HG03432 (cell line): ENCODE data around the gene RABIF.
"Not testable (repeated sequence)": the region's sequence is repeated elsewhere in the genome, so short reads cannot be mapped to it uniquely, and the experiment has no call there.

Source experiments
- ATAC-seq: cut with Tn5 transposase; IDR thresholded peaks from one replicate; pipeline ENCODE4 v1.9.1; 2021; ENCODE audit warnings: mild to moderate bottlenecking, moderate library complexity; ENCODE audit not compliant: unreplicated experiment

The RABIF gene

GRCh38 chr1:202888531-202889360 is at the start of gene RABIF:
Gene RABIF (minus strand): TSS chr1:202889149. CDS start chr1:202889098, 51 bp downstream.
- ATAC-seq, result peak; percentile 94

GRCh38 chr1:202938287-202938925 is 49.5 kb upstream of the RABIF start:
- no peak for ATAC-seq

- ATAC-seq, result not testable (repeated sequence)
Measured at GRCh38 chr1:202936409-202936808, 47.5 kb upstream of the RABIF start.

GRCh38 chr1:202935844-202936243 is 46.9 kb upstream of the RABIF start:
- ATAC-seq, result no peak

DNA sequence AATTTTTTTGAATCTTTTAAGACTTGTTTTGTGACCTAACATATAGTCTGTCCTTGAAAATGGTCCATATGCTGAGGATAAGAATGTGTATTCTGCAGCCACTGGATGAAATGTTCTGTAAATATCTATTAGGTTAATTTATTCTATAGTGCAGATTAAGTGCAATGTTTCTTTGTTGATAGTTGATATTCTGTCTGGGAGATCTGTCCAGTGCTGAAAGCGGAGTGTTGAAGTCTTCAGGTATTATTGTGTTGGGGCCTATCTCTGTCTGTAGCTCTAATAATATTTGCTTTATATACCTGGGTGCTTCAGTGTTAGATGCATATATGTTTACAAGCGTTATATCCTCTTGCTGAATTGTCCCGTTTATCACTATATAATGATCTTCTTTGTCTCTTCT is 45.8 kb upstream of the RABIF start:
- no peak for ATAC-seq

DNA sequence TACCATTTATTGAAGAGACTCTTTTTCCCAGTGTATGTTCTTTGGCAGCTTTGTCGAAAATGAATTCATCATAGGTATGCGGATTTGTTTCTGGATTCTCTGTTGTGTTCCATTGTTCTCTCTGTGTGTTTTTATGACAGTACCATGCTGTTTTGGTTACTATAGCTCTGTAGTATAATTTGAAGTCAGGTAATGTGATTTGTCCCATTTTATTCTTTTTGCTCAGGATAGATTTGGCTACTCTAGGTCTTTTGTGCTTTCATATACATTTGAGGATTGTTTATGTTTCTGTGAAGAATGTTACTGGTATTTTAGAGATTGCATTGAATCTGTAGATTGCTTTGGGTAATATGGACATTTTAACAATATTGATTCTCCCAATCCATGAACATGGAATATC is 43.5 kb upstream of the RABIF start:
- ATAC-seq, result no peak

GRCh38 chr1:202926581-202927491 is 37.9 kb upstream of the RABIF start, which contains the start of gene KLHL12:
Gene KLHL12 (minus strand): TSS chr1:202927234. CDS start chr1:202925162, 2,072 bp downstream.
- peak; percentile 95 for ATAC-seq

DNA sequence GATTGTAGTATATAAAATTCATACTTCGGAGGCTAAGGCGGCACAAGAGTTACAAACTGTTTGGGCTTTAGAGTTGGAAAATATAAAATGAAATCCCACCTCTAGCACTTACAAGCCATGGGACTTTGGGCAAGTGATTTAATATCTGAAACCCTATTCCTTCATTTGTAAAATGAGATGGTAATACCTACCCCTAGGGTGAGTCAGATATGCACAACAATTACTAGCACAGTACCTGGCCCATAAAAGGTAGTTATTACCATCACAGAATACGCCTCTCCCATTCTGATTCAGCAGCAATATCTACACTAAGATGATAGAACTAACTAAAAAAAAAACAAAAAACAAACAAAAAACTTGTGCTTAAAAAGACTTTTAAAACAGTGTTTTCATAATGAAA is 34.6 kb upstream of the RABIF start:
- ATAC-seq, result no peak

DNA sequence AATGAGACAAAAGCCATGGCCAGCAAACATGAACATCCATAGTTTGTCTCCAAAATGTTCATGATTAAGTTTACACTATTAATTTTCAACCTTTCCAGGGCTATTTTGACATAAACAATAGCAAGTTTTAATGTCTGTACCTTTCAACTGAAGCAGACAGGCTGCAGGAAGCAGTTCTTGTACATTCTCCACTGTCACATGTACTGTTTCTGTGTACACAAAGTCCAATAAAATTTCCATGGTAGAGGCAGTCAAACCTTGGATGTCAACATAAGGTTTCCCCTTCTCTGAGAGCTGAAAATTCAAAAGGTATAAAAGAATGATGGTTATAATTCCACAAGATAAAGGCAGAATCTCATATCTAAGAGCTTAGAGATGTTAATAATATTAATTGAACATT is 30.7 kb upstream of the RABIF start:
- ATAC-seq, result no peak

- ATAC-seq, result no peak
Measured at GRCh38 chr1:202915146-202915545, 26.2 kb upstream of the RABIF start.

- not testable (repeated sequence) for ATAC-seq
Measured at GRCh38 chr1:202912476-202912875, 23.5 kb upstream of the RABIF start.

DNA sequence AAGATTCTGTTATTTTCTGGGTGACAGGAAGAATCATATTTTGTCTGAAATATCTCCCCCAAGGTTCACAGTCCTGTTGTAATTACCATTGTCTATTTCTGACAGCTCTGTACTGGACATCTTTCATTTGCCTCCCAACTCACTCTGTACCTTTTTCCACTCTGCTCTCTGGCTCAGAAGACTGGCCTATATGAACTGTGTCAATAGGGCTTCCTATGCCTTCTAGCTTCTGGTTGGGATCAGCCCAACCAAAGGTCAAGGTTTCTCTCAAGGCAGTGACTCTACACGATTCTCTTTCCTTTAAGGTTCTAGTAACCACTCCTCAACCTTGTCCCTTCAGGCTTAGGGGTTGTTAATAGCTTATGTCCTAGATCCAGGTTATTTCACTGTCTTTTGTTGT is 20.5 kb upstream of the RABIF start:
- no peak for ATAC-seq

DNA sequence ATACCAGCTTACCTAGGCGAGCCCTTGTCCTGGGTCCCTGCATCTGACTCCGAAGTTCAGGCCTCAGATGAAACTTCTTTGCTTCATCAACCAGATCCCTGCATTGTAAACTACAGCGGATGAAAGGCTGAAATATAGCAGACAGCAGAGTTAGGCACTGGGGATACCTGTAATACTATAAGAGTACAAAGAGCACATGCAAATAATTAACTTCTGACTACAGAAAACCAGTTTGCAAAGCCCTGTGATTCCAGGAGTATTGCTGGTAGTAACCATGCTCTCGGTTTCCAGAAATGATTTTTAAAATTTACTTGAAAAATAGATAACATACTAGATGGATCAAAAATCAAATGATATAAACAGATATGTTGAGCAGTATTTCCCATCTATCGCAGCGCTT is 20.0 kb upstream of the RABIF start:
- ATAC-seq, result no peak

GRCh38 chr1:202905331-202905730 is 16.4 kb upstream of the RABIF start:
- ATAC-seq, result no peak

- not testable (repeated sequence) for ATAC-seq
Measured at GRCh38 chr1:202903808-202904207, 14.9 kb upstream of the RABIF start.

DNA sequence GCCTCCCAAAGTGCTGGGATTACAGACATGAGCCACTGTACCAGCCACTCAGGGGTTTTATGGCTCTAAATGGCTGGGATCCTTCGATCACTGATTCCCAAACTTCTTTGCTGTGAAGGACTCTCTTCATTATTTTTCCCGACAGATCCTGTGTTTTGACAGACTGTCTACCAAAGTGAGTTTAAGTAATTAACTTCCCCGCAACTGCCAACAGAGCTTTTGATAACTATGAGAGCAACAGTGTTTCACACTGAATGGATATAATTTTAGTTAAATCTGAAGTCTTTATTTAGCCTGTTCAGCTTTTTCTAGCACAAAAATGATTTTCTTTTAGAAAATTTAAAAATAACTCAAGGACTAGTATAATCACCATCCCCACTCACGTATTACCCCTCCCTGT is 12.6 kb upstream of the RABIF start:
- ATAC-seq, result no peak

DNA sequence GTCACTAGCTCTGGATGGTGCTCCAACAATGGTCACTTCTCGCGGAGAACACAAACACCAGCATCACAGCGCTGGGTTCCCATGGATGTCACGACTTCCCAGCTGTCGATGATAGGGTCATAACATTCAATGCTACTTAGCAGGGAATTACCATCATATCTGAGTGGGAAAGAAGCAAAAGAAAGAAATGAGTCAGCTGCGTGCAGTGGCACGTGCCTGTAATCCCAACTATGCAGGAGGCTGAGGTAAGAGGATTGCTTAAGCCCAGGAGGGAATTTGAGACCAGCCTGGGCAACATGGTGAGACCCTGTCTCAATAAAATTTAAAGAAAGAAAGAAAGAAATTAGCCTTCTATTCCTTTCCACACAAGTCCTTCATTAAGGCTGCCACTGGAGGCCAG is 3.6 kb upstream of the RABIF start:
- ATAC-seq, result no peak

- no peak for ATAC-seq
Measured at GRCh38 chr1:202890392-202890791, 1.4 kb upstream of the RABIF start.

- no peak for ATAC-seq
Measured at GRCh38 chr1:202888221-202888530, 773 bp downstream of the RABIF start.

DNA sequence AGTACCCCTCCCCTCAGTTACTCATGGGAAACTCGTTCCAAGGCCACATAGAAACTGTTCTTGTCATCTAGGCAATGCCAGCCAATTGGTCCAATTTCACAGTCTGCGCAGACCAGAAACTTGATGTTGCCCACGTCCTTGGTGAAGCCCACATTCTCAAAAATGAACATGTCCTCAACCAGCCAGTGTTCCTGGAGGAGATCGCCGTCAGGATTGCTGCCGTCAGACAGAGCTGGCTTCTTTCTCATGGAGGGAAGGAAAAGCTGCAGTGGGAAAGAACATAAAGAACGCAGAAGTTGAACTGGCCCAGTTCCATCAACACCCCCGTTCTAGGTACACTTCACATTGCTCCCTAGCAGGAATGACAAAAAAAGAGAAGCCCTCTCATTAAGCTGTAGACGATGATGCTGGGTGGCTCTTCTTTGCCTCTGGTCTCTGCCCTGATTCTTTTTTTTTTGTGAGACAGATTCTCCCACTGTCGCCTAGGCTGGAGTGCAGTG is 7.9 kb downstream of the RABIF start:
- ATAC-seq, result no peak

DNA sequence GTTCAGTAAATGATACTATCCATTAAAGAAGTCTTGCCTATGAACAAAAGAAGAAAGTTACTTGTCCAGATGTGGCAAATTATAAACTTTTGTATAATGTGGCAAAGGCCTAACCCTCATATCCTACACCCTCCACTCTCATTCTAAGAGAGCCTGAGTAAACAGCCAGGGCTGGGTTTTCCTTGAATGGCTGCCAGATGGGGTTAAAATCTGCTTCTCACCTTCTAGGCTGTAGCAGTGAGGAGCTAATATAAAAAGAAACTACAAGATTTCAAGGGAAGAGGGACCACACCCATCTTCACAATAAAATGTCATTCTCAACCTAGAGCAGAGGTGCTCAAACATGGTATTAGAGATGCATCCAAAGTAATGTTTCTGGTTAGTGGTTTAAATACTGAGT is 8.9 kb downstream of the RABIF start:
- no peak for ATAC-seq
